HepG2 (cell line): ENCODE measurements around the gene TIMM10. TPM values are rescaled to one million over a fixed set of nuclear protein-coding genes. Genes with fewer than 3 reads are reported as not detected.

Source experiments
- ATM ChIP-seq: fragments of 450-650 bp; IDR thresholded peaks from 2 replicates; pipeline ENCODE4 v1.7.1; 2017; ENCODE audit warnings: mild to moderate bottlenecking, borderline replicate concordance
- HNRNPK ChIP-seq: fragments of 200-400 bp; formaldehyde crosslinking; IDR thresholded peaks from 2 replicates; pipeline ENCODE4 v1.6.1; 2018; ENCODE audit warnings: low read length, low read depth, moderate library complexity, mild to moderate bottlenecking; ENCODE audit not compliant: poor library complexity, severe bottlenecking
- KDM1A ChIP-seq: IDR thresholded peaks from 2 replicates; pipeline ENCODE4 v1.6.1; 2016; ENCODE audit warnings: missing compliant biosample characterization
- MBNL3 ChIP-seq: fragments of 250-450 bp; sonication (Bioruptor Pico); conservative IDR thresholded peaks from 2 replicates; pipeline ENCODE4 v1.8.0; 2022; ENCODE audit warnings: mild to moderate bottlenecking, inconsistent platforms
- SIN3B ChIP-seq: fragments of 150-350 bp; IDR thresholded peaks from 2 replicates; pipeline ENCODE4 v1.6.1; 2014; ENCODE audit warnings: low read length
- SNAPC2 ChIP-seq: sonication (generic); formaldehyde crosslinking; IDR thresholded peaks from 2 replicates; pipeline ENCODE4 v1.8.1; 2022; ENCODE audit warnings: mild to moderate bottlenecking, missing genetic modification reagents
- SNRNP70 ChIP-seq: fragments of 200-400 bp; formaldehyde crosslinking; IDR thresholded peaks from 2 replicates; pipeline ENCODE4 v1.6.1; 2017; ENCODE audit warnings: mild to moderate bottlenecking, low read depth, low read length, moderate library complexity
- STAT5B ChIP-seq: sonication (generic); formaldehyde crosslinking; IDR thresholded peaks from 2 replicates; pipeline ENCODE4 v1.4.0; 2020; ENCODE audit warnings: missing genetic modification reagents
- THAP7 ChIP-seq: sonication (generic); formaldehyde crosslinking; IDR thresholded peaks from 2 replicates; pipeline ENCODE4 v1.8.1; 2023; ENCODE audit warnings: mild to moderate bottlenecking, missing genetic modification reagents
- THAP8 ChIP-seq: sonication (generic); formaldehyde crosslinking; IDR thresholded peaks from 2 replicates; pipeline ENCODE4 v1.5.1; 2020; ENCODE audit warnings: missing genetic modification reagents, mild to moderate bottlenecking, borderline replicate concordance
- ZBED4 ChIP-seq: sonication (generic); formaldehyde crosslinking; IDR thresholded peaks from 2 replicates; pipeline ENCODE4 v1.4.0; 2020; ENCODE audit warnings: missing genetic modification reagents, borderline replicate concordance
- ZNF138 ChIP-seq: sonication (generic); formaldehyde crosslinking; IDR thresholded peaks from 2 replicates; pipeline ENCODE4 v1.5.0; 2020; ENCODE audit warnings: mild to moderate bottlenecking, low read depth, missing genetic modification reagents
- ZNF33B ChIP-seq: sonication (generic); formaldehyde crosslinking; IDR thresholded peaks from 2 replicates; pipeline ENCODE4 v1.5.1; 2020; ENCODE audit warnings: mild to moderate bottlenecking, missing genetic modification reagents
- ZNF609 ChIP-seq: sonication (generic); formaldehyde crosslinking; IDR thresholded peaks from 2 replicates; pipeline ENCODE4 v1.4.0; 2020; ENCODE audit warnings: mild to moderate bottlenecking, missing genetic modification reagents, borderline replicate concordance
- ZNF619 ChIP-seq: sonication (generic); formaldehyde crosslinking; IDR thresholded peaks from 2 replicates; pipeline ENCODE4 v1.4.0; 2020; ENCODE audit warnings: mild to moderate bottlenecking, missing genetic modification reagents
- ZNF775 ChIP-seq: sonication (generic); formaldehyde crosslinking; IDR thresholded peaks from 2 replicates; pipeline ENCODE4 v1.4.0; 2020; ENCODE audit warnings: missing genetic modification reagents, mild to moderate bottlenecking, moderate library complexity, borderline replicate concordance
- polyA plus RNA-seq, 8 experiments: library from polyadenylated mRNA; depleted of rRNA in 3 of 8; stranded (reverse) in 7 of 8; unstranded in 1 of 8; fragments of >200 nt; fragmentation: Illumina TruSeq in 4 of 8; extraction: Trizol in 4 of 8; gene quantifications; 2 replicates each; pipeline versions ENCODE4 v1.2.1 to v1.2.3, GENCODE V29; 2011 to 2016; ENCODE audit warnings: low read depth in 4 of 8, missing spikeins in 1 of 8, mixed read lengths in 1 of 8; ENCODE audit not compliant: insufficient read depth in 1 of 8
- total RNA-seq, 5 experiments: library from RNA; depleted of rRNA; stranded (reverse); fragments of >200 nt; fragmentation: Illumina TruSeq; extraction: Trizol; gene quantifications; 2 replicates each; pipeline ENCODE4 v1.2.3, GENCODE V29; 2016; ENCODE audit warnings: low read depth in 1 of 5

Gene TIMM10
- total and polyA plus RNA-seq, 2 of the 13 experiments (the other 11 are each of a cell fraction or from before 2014, with no cell fraction given), result 67.8 to 82.2 TPM

DNA sequence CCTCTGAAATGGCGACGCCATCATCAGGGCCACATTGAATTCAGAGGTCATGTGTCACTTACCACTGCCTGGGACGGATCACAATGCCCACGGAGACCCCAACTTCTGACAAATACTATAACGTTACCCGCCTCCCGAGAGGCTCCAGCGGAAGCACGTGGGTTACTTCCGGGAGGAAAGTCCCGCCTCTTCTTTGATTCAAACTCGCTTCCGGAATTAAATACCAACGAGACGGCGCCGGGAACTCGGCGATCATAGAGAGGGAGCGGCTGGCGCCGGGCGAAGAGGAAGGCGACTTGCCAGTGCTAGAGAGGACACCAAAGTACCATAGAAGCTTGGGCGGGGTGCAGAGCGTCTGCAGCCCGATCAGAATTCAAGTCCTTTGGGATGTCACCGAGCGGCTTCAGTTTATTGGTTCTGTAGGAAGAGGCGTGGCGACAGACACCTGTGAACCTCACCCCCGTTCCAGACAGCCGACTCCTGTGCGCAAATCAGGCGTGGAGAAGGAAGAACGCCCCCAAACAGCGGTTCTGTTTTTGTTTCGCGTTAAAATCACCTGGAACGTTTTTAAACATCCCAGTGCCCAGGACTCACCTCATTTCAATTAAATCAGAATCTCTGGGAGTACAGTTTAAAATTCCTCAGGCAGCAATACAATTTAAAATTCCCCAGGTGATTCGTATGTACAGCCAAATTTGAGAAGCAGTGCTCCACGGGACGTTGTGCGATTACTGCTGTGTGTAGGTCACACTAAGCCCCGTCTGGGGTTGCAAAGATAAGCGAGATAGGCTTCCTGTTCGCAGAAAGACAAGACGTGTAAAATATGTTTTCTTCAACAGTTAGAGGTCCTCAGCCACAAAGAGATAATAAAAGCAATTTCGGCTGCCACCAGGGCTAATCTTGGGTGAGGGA, at the start of gene TIMM10 (continued):
- TF ChIP-seq HNRNPK (no peak), SIN3B (peak; percentile 54; the same call in 1 of the 2 replicates), ZNF609 (0 out of 2 replicates have a peak, but pooled peaks have one; percentile 30), ZNF138 (CRISPR knock-in tag) (no peak), THAP7 (CRISPR knock-in tag) (peak; percentile 52; the same call in 1 of the 2 replicates), ZBED4 (CRISPR knock-in tag) (no peak), ZNF619 (CRISPR knock-in tag) (no peak), ATM (no peak), SNAPC2 (CRISPR knock-in tag) (no peak), ZNF33B (CRISPR knock-in tag) (0 out of 2 replicates have a peak, but pooled peaks have one; percentile 26), STAT5B (CRISPR knock-in tag) (no peak), ZNF775 (CRISPR knock-in tag) (no peak), KDM1A (no peak), THAP8 (CRISPR knock-in tag) (no peak), SNRNP70 (no peak), MBNL3 (CRISPR knock-in tag) (no peak)
